Liver (tissue), 9 donors: ENCODE measurements around the gene DAB1. TPM values are rescaled to one million over a fixed set of nuclear protein-coding genes. Genes with fewer than 3 reads are reported as not detected.

Source experiments
- DNase-seq: peaks from one replicate; pipeline ENCODE4 v3.0.0-alpha.2; 2017; ENCODE audit warnings: low spot score
- H3K27ac ChIP-seq, 2 donors: one replicate each; pipeline ENCODE4 v1.7.0; 2013; ENCODE audit warnings: inconsistent platforms in 2 of 2, low read length in 2 of 2, control low read depth in 1 of 2, low read depth in 1 of 2, mild to moderate bottlenecking in 1 of 2
- H3K27me3 ChIP-seq, 4 donors: one replicate each; pipeline versions ENCODE4 v1.6.1 to v1.7.0; 2013; ENCODE audit warnings: low read length in 3 of 4, inconsistent platforms in 1 of 4, mild to moderate bottlenecking in 1 of 4, moderate library complexity in 1 of 4; ENCODE audit not compliant: control insufficient read depth in 4 of 4, insufficient read depth in 4 of 4
- H3K36me3 ChIP-seq, 4 donors: one replicate each; pipeline versions ENCODE4 v1.6.1 to v1.7.0; 2013; ENCODE audit warnings: low read length in 3 of 4, mild to moderate bottlenecking in 3 of 4, low read depth in 1 of 4, moderate library complexity in 1 of 4; ENCODE audit not compliant: control insufficient read depth in 4 of 4, insufficient read depth in 3 of 4
- H3K4me1 ChIP-seq, 4 donors: one replicate each; pipeline versions ENCODE4 v1.6.1 to v1.7.0; 2013; ENCODE audit warnings: low read length in 3 of 4, mild to moderate bottlenecking in 3 of 4, moderate library complexity in 1 of 4; ENCODE audit not compliant: control insufficient read depth in 4 of 4, insufficient read depth in 4 of 4
- H3K4me3 ChIP-seq, 3 donors: one replicate each; pipeline versions ENCODE4 v1.6.1 to v1.7.0; 2013; ENCODE audit warnings: low read length in 3 of 3, control low read depth in 1 of 3, low read depth in 1 of 3, mild to moderate bottlenecking in 1 of 3
- H3K9ac ChIP-seq, 2 donors: one replicate each; pipeline ENCODE4 v1.7.0; 2013; ENCODE audit warnings: low read length in 2 of 2, mild to moderate bottlenecking in 2 of 2, moderate library complexity in 2 of 2, control low read depth in 1 of 2, low read depth in 1 of 2
- H3K9me3 ChIP-seq, 4 donors: one replicate each; pipeline versions ENCODE4 v1.6.1 to v1.7.0; 2013; ENCODE audit warnings: low read length in 3 of 4; ENCODE audit not compliant: control insufficient read depth in 4 of 4
- ATF3 ChIP-seq: IDR thresholded peaks from 2 replicates; pipeline ENCODE4 v1.6.1; 2016; ENCODE audit warnings: antibody characterized with exemption
- EGR1 ChIP-seq, 2 donors: IDR thresholded peaks; 2 replicates each; pipeline ENCODE4 v1.6.1; 2016 to 2018; ENCODE audit warnings: antibody characterized with exemption in 2 of 2, low read depth in 2 of 2
- FOXA1 ChIP-seq: IDR thresholded peaks from 2 replicates; pipeline ENCODE4 v1.6.1; 2016; ENCODE audit warnings: antibody characterized with exemption
- FOXA2 ChIP-seq: IDR thresholded peaks from 2 replicates; pipeline ENCODE4 v1.6.1; 2016; ENCODE audit warnings: antibody characterized with exemption
- GABPA ChIP-seq, 2 donors: IDR thresholded peaks in 1 of 2; conservative IDR thresholded peaks in 1 of 2; 2 replicates each; pipeline ENCODE4 v1.6.1; 2016; ENCODE audit warnings: antibody characterized with exemption in 2 of 2, mild to moderate bottlenecking in 1 of 2, moderate library complexity in 1 of 2
- HNF4A ChIP-seq, 2 donors: conservative IDR thresholded peaks; 2 replicates each; pipeline ENCODE4 v1.6.1; 2016; ENCODE audit warnings: antibody characterized with exemption in 2 of 2, mild to moderate bottlenecking in 2 of 2
- HNF4G ChIP-seq: IDR thresholded peaks from 2 replicates; pipeline ENCODE4 v1.6.1; 2016; ENCODE audit warnings: antibody characterized with exemption
- JUND ChIP-seq, 2 donors: IDR thresholded peaks; 2 replicates each; pipeline ENCODE4 v1.6.1; 2016; ENCODE audit warnings: antibody characterized with exemption in 2 of 2
- MAX ChIP-seq: IDR thresholded peaks from 2 replicates; pipeline ENCODE4 v1.6.1; 2016; ENCODE audit warnings: antibody characterized with exemption
- NR2F2 ChIP-seq: IDR thresholded peaks from 2 replicates; pipeline ENCODE4 v1.6.1; 2016; ENCODE audit warnings: antibody characterized with exemption
- RAD21 ChIP-seq, 2 donors: IDR thresholded peaks; 2 replicates each; pipeline ENCODE4 v1.6.1; 2016; ENCODE audit warnings: antibody characterized with exemption in 2 of 2, mild to moderate bottlenecking in 2 of 2
- RXRA ChIP-seq, 2 donors: IDR thresholded peaks; 2 replicates each; pipeline ENCODE4 v1.6.1; 2017 to 2018; ENCODE audit warnings: antibody characterized with exemption in 2 of 2, mild to moderate bottlenecking in 1 of 2
- SP1 ChIP-seq: IDR thresholded peaks from 2 replicates; pipeline ENCODE4 v1.6.1; 2018; ENCODE audit warnings: antibody characterized with exemption, mild to moderate bottlenecking
- TAF1 ChIP-seq: conservative IDR thresholded peaks from 2 replicates; pipeline ENCODE4 v1.6.1; 2016; ENCODE audit warnings: antibody characterized with exemption, mild to moderate bottlenecking
- YY1 ChIP-seq: IDR thresholded peaks from 2 replicates; pipeline ENCODE4 v1.6.1; 2016; ENCODE audit warnings: antibody characterized with exemption, mild to moderate bottlenecking
- ZBTB33 ChIP-seq: IDR thresholded peaks from 2 replicates; pipeline ENCODE4 v1.6.1; 2016; ENCODE audit warnings: antibody characterized with exemption
- WGBS: extraction: QIAGEN DNeasy Blood & Tissue Kit; methylation state at CpG from one replicate; pipeline ENCODE4 v1.1.7; 2013; 5-methylcytosine and 5-hydroxymethylcytosine counted together
- polyA plus RNA-seq, 2 donors: library from polyadenylated mRNA; stranded (reverse) in 1 of 2; unstranded in 1 of 2; fragments of 200-250 nt in 1 of 2; fragments of >200 nt in 1 of 2; fragmentation: Nextera tagmentation in 1 of 2; extraction: Ambion mirVana in 1 of 2; gene quantifications; one replicate each; pipeline versions ENCODE4 v1.2.1 to v1.2.3, GENCODE V29; 2013 to 2015
- total RNA-seq, 2 donors: library from RNA; depleted of rRNA; stranded (reverse); fragments of >200 nt; gene quantifications; one replicate each; pipeline ENCODE4 v1.2.3, GENCODE V29; 2014
- TF ChIP-seq, protein P1 (sequence below): IDR thresholded peaks from 2 replicates; pipeline ENCODE4 v1.6.1; 2016; ENCODE audit warnings: antibody characterized with exemption, mild to moderate bottlenecking
- TF ChIP-seq, protein P2 (sequence below): fragments of 150-350 bp; IDR thresholded peaks from 2 replicates; pipeline ENCODE4 v1.5.1; 2017; ENCODE audit warnings: improper control_type of control experiment, low read depth, low read length; ENCODE audit not compliant: missing input control
- donor health status: healthy.
- donor health status: healthy.
- donor health status: healthy.
- donor health status: healthy.
- donor health status: healthy.

DAB1 gene
- total and polyA plus RNA-seq, 4 donors: 0.54 to 1.7 (median 1.2) TPM

GRCh38 chr1:57142169-57142568 is 281.7 kb downstream of the DAB1 start:
- Histone ChIP-seq H3K36me3 (no peaks in the 10 kb centered on the region), H3K27ac (no peak overlapping the region), H3K4me3 (no peak overlapping the region), H3K4me1 (peaks cover 0 to 10% (median 2%) of the 10 kb centered on the region in 4 donors), H3K27me3 (no peaks in the 10 kb centered on the region), H3K9ac (no peak overlapping the region), H3K9me3 (no peaks in the 10 kb centered on the region)
- no peak for TF ChIP-seq NR2F2
- 89% methylated on average over 2 of the region's 2 CpGs for WGBS
- DNase-seq: no peak

DNA sequence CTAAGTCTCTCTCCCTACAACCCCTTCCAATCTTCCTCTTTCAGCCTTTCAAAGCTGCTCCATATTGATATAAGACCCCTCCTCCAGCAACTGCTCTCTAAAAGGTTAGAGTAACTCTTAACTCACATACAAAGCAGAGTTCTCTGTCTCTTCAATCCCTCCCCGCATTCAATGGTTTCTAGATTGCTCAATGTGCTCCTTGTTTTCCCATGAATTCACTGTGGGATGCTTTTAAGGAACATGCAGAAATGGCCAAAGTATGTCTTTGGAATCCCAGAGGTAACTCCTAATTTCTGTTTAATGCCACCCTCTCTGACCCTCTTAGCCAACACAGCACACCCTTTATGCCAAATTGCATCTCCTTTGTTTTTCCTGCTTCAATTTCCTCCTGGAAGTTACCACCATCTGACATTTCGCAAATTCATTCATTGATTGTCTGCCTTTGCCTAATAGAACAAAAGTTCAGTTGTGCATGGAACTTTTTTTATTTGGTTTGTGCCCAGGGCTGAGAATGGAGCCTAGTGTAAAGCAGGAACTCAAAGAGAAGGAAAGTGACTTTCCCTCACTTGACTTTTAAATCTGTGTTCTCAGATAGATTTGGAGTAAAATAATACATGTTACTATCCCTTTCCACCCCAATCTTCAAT is 285.3 kb downstream of the DAB1 start:
- Histone ChIP-seq H3K27me3 (no peaks in the 10 kb centered on the region), H3K27ac (no peak overlapping the region), H3K36me3 (no peaks in the 10 kb centered on the region), H3K9ac (no peak overlapping the region), H3K9me3 (no peaks in the 10 kb centered on the region), H3K4me3 (no peak overlapping the region), H3K4me1 (peaks cover 0 to 10% (median 2%) of the 10 kb centered on the region in 4 donors)
- TF ChIP-seq HNF4A (conservative IDR thresholded peaks at IDR 0.05) (peak; percentile 61 to 84), HNF4G (no peak), GABPA (IDR thresholded peaks at IDR 0.05 in 1 of 2, conservative IDR thresholded peaks at IDR 0.05 in 1 of 2) (peak in 1 of 2 donors; percentile 41), RAD21 (IDR thresholded peaks at IDR 0.05) (peak; percentile 54 to 60), FOXA2 (peak; percentile 20), JUND (IDR thresholded peaks at IDR 0.05) (peak in 1 of 2 donors; percentile 46), SP1 (peak; percentile 61), EGR1 (IDR thresholded peaks at IDR 0.05; ENCODE audit: low read depth in 2 of 2) (peak; percentile 37 to 84), FOXA1 (no peak), RXRA (IDR thresholded peaks at IDR 0.05) (peak; percentile 39 to 79), NR2F2 (no peak), ATF3 (no peak), ZBTB33 (peak; percentile 58), TAF1 (no peak), YY1 (peak; percentile 84), MAX (peak; percentile 98)
- TF ChIP-seq, protein P1, sequence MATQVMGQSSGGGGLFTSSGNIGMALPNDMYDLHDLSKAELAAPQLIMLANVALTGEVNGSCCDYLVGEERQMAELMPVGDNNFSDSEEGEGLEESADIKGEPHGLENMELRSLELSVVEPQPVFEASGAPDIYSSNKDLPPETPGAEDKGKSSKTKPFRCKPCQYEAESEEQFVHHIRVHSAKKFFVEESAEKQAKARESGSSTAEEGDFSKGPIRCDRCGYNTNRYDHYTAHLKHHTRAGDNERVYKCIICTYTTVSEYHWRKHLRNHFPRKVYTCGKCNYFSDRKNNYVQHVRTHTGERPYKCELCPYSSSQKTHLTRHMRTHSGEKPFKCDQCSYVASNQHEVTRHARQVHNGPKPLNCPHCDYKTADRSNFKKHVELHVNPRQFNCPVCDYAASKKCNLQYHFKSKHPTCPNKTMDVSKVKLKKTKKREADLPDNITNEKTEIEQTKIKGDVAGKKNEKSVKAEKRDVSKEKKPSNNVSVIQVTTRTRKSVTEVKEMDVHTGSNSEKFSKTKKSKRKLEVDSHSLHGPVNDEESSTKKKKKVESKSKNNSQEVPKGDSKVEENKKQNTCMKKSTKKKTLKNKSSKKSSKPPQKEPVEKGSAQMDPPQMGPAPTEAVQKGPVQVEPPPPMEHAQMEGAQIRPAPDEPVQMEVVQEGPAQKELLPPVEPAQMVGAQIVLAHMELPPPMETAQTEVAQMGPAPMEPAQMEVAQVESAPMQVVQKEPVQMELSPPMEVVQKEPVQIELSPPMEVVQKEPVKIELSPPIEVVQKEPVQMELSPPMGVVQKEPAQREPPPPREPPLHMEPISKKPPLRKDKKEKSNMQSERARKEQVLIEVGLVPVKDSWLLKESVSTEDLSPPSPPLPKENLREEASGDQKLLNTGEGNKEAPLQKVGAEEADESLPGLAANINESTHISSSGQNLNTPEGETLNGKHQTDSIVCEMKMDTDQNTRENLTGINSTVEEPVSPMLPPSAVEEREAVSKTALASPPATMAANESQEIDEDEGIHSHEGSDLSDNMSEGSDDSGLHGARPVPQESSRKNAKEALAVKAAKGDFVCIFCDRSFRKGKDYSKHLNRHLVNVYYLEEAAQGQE: peak; percentile 49
- TF ChIP-seq, protein P2, sequence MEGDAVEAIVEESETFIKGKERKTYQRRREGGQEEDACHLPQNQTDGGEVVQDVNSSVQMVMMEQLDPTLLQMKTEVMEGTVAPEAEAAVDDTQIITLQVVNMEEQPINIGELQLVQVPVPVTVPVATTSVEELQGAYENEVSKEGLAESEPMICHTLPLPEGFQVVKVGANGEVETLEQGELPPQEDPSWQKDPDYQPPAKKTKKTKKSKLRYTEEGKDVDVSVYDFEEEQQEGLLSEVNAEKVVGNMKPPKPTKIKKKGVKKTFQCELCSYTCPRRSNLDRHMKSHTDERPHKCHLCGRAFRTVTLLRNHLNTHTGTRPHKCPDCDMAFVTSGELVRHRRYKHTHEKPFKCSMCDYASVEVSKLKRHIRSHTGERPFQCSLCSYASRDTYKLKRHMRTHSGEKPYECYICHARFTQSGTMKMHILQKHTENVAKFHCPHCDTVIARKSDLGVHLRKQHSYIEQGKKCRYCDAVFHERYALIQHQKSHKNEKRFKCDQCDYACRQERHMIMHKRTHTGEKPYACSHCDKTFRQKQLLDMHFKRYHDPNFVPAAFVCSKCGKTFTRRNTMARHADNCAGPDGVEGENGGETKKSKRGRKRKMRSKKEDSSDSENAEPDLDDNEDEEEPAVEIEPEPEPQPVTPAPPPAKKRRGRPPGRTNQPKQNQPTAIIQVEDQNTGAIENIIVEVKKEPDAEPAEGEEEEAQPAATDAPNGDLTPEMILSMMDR: no peak
- 36% methylated on average over 2 of the region's 2 CpGs for WGBS
- DNase-seq: no peak
